Cerebellar cortex (tissue), 1 donor: ENCODE data around the gene PCDHA4.
"Not testable (repeated sequence)": the region's sequence is repeated elsewhere in the genome, so short reads cannot be mapped to it uniquely, and the experiment has no call there.

Experiments used
- DNase-seq: peaks from one replicate; pipeline ENCODE4 v3.0.0-alpha.2; 2015; ENCODE audit warnings: low spot score

PCDHA4 gene

DNA sequence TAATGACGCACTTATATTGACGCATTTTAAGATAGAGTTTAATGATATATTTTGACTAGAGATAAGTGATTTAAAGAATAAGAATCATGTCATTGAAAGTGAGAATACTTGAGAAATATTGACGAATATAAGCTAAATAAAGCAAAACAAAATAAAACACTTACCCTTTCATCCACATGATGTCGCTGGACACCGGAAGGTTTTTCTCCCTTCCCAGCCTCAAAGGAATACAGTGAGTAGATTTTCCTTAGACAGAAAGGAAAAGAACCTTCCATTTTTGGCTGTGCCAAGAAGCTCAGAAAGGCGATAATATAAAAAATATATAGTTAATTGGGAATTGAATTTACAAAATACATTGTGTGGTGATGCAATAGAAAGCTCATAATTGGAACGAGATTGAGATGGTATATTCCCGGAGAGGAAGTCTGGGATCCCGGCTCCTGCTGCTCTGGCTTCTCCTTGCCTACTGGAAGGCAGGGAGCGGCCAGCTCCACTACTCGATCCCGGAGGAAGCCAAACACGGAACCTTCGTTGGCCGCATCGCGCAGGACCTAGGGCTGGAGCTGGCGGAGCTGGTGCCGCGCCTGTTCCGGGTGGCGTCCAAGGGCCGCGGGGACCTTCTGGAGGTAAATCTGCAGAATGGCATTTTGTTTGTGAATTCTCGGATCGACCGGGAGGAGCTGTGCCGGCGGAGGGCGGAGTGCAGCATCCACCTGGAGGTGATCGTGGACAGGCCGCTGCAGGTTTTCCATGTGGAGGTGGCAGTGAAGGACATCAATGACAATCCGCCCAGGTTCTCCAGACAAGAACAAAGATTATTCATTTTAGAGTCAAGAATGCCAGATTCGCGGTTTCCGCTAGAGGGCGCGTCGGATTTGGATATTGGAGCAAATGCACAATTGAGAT lies 14.8 kb downstream of the PCDHA4 start, which contains the start of gene PCDHA5:
Gene PCDHA5 (plus strand): TSS at position 239 of the 906 bp plus-strand sequence.
- peak; percentile 47 for DNase-seq

DNA sequence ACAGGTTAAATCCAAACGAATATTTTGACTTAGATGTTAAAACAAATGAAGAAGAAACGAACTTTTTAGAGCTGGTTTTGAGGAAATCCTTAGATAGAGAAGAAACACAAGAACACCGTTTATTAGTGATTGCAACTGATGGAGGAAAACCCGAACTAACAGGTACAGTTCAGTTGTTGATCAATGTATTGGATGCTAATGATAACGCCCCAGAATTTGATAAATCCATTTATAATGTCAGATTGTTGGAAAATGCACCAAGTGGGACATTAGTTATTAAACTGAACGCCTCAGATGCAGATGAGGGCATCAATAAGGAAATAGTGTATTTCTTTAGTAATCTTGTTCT lies 15.4 kb downstream of the PCDHA4 start:
- DNase-seq, result no peak

GRCh38 chr5:140822969-140823368 lies 16.1 kb downstream of the PCDHA4 start:
- not testable (repeated sequence) for DNase-seq

DNA sequence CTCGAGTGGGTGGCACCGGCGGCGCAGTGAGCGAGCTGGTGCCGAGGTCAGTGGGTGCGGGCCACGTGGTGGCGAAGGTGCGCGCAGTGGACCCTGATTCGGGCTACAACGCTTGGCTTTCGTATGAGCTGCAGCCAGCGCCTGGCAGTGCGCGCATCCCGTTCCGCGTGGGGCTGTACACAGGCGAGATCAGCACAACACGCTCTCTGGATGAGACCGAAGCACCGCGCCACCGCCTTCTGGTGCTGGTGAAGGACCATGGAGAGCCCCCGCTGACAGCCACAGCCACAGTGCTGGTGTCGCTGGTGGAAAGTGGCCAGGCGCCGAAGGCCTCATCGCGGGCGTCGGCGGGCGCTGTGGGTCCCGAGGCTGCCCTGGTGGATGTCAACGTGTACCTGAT lies 16.6 kb downstream of the PCDHA4 start:
- no peak for DNase-seq

GRCh38 chr5:140827704-140828361 lies 21.0 kb downstream of the PCDHA4 start, which contains the start of gene PCDHA6:
Gene PCDHA6, plus strand, starts transcription at chr5:140827960. Its CDS starts 132 bp downstream, at chr5:140828092.
- DNase-seq, result peak; percentile 34

GRCh38 chr5:140828362-140828737 lies 21.5 kb downstream of the PCDHA4 start:
- DNase-seq, result no peak

DNA sequence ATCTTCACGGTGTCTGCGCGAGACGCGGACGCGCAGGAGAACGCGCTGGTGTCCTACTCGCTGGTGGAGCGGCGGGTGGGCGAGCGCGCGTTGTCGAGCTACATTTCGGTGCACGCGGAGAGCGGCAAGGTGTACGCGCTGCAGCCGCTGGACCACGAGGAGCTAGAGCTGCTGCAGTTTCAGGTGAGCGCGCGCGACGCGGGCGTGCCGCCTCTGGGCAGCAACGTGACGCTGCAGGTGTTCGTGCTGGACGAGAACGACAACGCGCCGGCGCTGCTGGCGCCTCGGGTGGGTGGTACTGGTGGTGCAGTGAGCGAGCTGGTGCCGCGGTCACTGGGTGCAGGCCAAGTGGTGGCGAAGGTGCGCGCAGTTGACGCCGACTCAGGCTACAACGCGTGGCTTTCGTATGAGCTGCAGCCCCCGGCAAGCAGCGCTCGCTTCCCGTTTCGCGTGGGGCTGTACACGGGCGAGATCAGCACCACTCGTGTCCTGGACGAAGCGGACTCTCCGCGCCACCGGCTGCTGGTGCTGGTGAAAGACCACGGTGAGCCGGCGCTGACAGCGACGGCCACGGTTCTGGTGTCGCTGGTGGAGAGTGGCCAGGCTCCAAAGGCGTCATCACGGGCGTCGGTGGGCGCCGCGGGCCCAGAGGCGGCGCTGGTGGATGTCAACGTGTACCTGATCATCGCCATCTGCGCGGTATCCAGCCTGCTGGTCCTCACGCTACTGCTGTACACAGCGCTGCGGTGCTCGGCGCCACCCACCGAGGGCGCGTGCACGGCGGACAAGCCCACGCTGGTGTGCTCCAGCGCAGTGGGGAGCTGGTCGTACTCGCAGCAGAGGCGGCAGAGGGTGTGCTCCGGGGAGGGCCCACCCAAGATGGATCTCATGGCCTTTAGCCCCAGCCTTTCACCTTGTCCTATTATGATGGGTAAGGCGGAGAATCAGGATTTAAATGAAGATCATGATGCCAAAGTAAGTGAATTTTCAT lies 22.9 kb downstream of the PCDHA4 start:
- DNase-seq, result not testable (repeated sequence)

DNA sequence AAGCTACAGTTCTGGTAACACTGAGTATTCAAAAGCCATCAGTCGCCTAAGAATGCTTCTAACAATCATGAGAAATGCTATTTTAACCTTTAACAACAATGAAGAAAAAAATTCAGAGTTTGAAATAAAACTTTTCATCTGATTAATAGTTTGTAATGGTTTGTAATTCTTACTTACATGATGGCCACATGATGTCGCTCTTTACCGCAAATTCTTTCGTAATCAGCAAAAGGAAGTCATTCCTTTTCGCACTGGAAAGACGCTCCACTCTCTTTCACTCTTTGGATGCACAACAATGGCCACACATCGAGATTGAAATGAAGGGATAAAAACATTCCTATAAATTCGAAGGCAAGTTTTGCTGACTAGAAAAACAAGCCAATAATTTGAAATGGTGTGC lies 27.1 kb downstream of the PCDHA4 start, which contains the start of gene PCDHA7:
Gene PCDHA7 (plus strand): TSS at position 277 of the 400 bp plus-strand sequence. CDS start 115 bp downstream, at position 392.
- peak; percentile 36 for DNase-seq

DNA sequence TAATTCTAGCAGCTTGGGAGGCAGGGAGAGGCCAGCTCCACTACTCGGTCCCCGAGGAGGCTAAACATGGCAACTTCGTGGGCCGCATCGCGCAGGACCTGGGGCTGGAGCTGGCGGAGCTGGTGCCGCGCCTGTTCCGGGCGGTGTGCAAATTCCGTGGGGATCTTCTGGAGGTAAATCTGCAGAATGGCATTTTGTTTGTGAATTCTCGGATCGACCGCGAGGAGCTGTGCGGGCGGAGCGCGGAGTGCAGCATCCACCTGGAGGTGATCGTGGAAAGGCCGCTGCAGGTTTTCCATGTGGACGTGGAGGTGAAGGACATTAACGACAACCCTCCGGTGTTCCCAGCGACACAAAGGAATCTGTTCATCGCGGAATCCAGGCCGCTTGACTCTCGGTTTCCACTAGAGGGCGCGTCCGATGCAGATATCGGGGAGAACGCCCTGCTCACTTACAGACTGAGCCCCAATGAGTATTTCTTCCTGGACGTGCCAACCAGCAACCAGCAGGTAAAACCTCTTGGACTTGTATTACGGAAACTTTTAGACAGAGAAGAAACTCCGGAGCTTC lies 27.7 kb downstream of the PCDHA4 start:
- not testable (repeated sequence) for DNase-seq

DNA sequence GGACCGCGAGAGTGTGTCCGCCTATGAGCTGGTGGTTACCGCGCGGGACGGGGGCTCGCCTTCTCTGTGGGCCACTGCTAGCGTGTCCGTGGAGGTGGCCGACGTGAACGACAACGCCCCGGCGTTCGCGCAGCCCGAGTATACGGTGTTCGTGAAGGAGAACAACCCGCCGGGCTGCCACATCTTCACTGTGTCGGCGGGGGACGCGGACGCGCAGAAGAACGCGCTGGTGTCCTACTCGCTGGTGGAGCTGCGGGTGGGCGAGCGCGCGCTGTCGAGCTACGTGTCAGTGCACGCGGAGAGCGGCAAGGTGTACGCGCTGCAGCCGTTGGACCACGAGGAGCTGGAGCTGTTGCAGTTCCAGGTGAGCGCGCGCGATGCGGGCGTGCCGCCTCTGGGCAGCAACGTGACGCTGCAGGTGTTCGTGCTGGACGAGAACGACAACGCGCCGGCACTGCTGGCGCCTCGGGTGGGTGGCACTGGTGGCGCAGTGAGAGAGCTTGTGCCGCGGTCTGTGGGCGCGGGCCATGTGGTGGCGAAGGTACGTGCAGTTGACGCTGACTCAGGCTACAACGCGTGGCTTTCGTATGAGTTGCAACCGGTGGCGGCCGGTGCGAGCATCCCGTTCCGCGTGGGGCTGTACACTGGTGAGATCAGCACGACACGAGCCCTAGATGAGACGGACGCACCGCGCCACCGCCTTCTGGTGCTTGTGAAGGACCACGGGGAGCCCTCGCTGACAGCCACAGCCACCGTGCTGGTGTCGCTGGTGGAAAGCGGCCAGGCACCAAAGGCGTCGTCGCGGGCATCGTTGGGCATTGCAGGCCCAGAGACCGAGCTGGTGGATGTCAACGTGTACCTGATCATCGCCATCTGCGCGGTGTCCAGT lies 29.0 kb downstream of the PCDHA4 start:
- DNase-seq, result no peak

DNA sequence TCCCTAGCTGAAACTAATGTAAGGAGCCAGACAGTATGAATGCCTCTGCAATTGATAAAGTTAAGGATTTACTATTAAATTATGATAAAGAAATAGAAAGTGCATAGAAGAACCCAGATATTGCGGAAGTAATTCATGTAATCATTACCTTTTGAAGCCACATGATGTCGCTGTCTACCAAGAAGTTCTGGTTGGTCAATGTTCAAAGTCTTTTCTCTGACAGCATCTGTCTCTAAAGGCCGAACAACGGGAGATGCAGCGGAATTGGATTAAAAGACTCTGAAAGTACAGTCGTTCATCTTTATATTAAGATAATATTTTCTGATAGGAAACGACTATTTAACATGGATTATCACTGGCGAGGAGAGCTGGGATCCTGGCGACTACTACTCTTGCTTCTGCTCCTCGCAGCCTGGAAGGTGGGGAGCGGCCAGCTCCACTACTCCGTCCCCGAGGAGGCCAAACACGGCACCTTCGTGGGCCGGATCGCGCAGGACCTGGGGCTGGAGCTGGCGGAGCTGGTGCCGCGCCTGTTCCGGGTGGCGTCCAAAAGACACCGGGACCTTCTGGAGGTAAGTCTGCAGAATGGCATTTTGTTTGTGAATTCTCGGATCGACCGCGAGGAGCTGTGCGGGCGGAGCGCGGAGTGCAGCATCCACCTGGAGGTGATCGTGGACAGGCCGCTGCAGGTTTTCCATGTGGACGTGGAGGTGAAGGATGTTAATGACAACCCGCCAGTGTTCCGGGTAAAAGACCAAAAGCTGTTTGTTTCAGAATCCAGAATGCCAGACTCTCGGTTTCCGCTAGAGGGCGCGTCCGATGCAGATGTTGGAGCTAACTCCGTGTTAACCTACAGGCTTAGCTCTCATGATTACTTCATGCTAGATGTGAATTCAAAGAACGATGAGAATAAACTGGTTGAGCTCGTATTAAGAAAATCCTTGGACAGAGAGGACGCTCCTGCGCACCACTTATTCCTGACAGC lies 34.4 kb downstream of the PCDHA4 start, which contains the start of gene PCDHA8:
Gene PCDHA8 (plus strand): TSS at position 210 of the 985 bp plus-strand sequence. CDS start 135 bp downstream, at position 345.
- DNase-seq, result peak; percentile 66

- DNase-seq, result no peak
Observed at GRCh38 chr5:140842798-140843733, 36.2 kb downstream of the PCDHA4 start.

- DNase-seq, result not testable (repeated sequence)
Observed at GRCh38 chr5:140848139-140849102, 41.6 kb downstream of the PCDHA4 start, which contains the start of gene PCDHA9. Gene PCDHA9, plus strand, starts transcription at chr5:140848382. Its CDS starts 114 bp downstream, at chr5:140848496.

GRCh38 chr5:140849831-140850634 lies 43.2 kb downstream of the PCDHA4 start:
- DNase-seq, result not testable (repeated sequence)
